SK-N-SH (cell line): Measurements from ENCODE around the gene WDR35. TPM values are rescaled to one million over a fixed set of nuclear protein-coding genes. Genes with fewer than 3 reads are reported as not detected.

Experiments used
- CTCF ChIA-PET: fragments of 300-600, 350-600 bp; formaldehyde crosslinking; extraction: SDS; loops from one replicate; lab custom pipeline; 2021; lab: Yijun Ruan, JAX
- POLR2A ChIA-PET: fragments of 350-600 bp; sonication (Branson Sonifier 250); formaldehyde crosslinking; extraction: SDS; loops from one replicate; lab custom pipeline; 2020; ENCODE audit warnings: antibody characterized with exemption, inconsistent platforms; lab: Yijun Ruan, JAX
- DNase-seq: peaks from one replicate; pipeline ENCODE4 v3.0.0; 2012
- H2AFZ ChIP-seq: fragments of 200-600 bp; sonication (generic); 2 replicates; pipeline ENCODE4 v1.8.1; 2016; ENCODE audit warnings: antibody characterized with exemption, mild to moderate bottlenecking, low read depth
- H3F3A ChIP-seq: fragments of 200-600 bp; sonication (generic); replicated peaks from 2 replicates; pipeline ENCODE3; 2016; ENCODE audit warnings: antibody characterized with exemption, mild to moderate bottlenecking; ENCODE audit not compliant: insufficient read depth
- H3K27ac ChIP-seq, 2 experiments: fragments of 200-500 bp in 1 of 2; fragments of 200-600 bp in 1 of 2; sonication (Bioruptor generic) in 1 of 2; sonication (generic), shearing (Covaris generic) in 1 of 2; 2 replicates each; pipeline versions ENCODE4 v1.5.1 to v1.6.1; 2014 to 2016; ENCODE audit warnings: low read depth in 2 of 2, inconsistent platforms in 1 of 2, low read length in 1 of 2, mild to moderate bottlenecking in 1 of 2, mixed read lengths in 1 of 2
- H3K27me3 ChIP-seq: fragments of 200-600 bp; sonication (generic), shearing (Covaris generic); 2 replicates; pipeline ENCODE4 v1.6.1; 2016; ENCODE audit warnings: mixed run types; ENCODE audit not compliant: insufficient read depth
- H3K36me3 ChIP-seq, 2 experiments: fragments of 200-500 bp in 1 of 2; fragments of 200-600 bp in 1 of 2; sonication (Bioruptor generic) in 1 of 2; sonication (generic) in 1 of 2; replicated peaks in 1 of 2; 2 replicates each; pipeline versions ENCODE3 to v1.5.1; 2014 to 2016; ENCODE audit warnings: low read length in 1 of 2, mild to moderate bottlenecking in 1 of 2; ENCODE audit not compliant: insufficient read depth in 2 of 2, control insufficient read depth in 1 of 2
- H3K4me1 ChIP-seq, 2 experiments: fragments of 200-500 bp in 1 of 2; fragments of 200-600 bp in 1 of 2; sonication (Bioruptor generic) in 1 of 2; sonication (generic), shearing (Covaris generic) in 1 of 2; 2 replicates each; pipeline versions ENCODE4 v1.5.1 to v1.6.1; 2014 to 2016; ENCODE audit warnings: low read depth in 1 of 2, low read length in 1 of 2, mixed run types in 1 of 2; ENCODE audit not compliant: insufficient read depth in 2 of 2, control insufficient read depth in 1 of 2
- H3K4me2 ChIP-seq: fragments of 200-600 bp; sonication (generic), shearing (Covaris generic); 2 replicates; pipeline ENCODE4 v1.6.1; 2017; ENCODE audit warnings: mixed run types
- H3K4me3 ChIP-seq, 2 experiments: fragments of 200-500 bp in 1 of 2; fragments of 200-600 bp in 1 of 2; sonication (Bioruptor generic) in 1 of 2; sonication (generic), shearing (Covaris generic) in 1 of 2; 2 replicates each; pipeline versions ENCODE4 v1.5.1 to v1.8.1; 2014 to 2016; ENCODE audit warnings: low read depth in 2 of 2, inconsistent platforms in 1 of 2, low read length in 1 of 2, mild to moderate bottlenecking in 1 of 2, mixed read lengths in 1 of 2, moderate library complexity in 1 of 2
- H3K79me2 ChIP-seq: fragments of 200-600 bp; sonication (generic); 2 replicates; pipeline ENCODE4 v1.8.1; 2017; ENCODE audit warnings: mild to moderate bottlenecking; ENCODE audit not compliant: insufficient read depth
- H3K9ac ChIP-seq: fragments of 200-600 bp; sonication (generic); 2 replicates; pipeline ENCODE4 v1.6.1; 2017; ENCODE audit warnings: mixed run types
- H3K9me2 ChIP-seq: fragments of 200-600 bp; sonication (generic); 2 replicates; pipeline ENCODE4 v1.6.1; 2017; ENCODE audit warnings: mixed run types
- H3K9me3 ChIP-seq: fragments of 200-600 bp; sonication (generic); 2 replicates; pipeline ENCODE4 v1.6.1; 2017; ENCODE audit warnings: mixed run types, mild to moderate bottlenecking, moderate library complexity
- H4K20me1 ChIP-seq: fragments of 200-600 bp; sonication (generic); 2 replicates; pipeline ENCODE4 v1.6.1; 2017; ENCODE audit warnings: mild to moderate bottlenecking, mixed run types; ENCODE audit not compliant: insufficient read depth
- CHD2 ChIP-seq: fragments of 150-350 bp; IDR thresholded peaks from 2 replicates; pipeline ENCODE4 v1.6.1; 2018; ENCODE audit warnings: low read length; ENCODE audit not compliant: partially characterized antibody
- ELF1 ChIP-seq: IDR thresholded peaks from 2 replicates; pipeline ENCODE4 v1.4.0; 2012
- FOSL2 ChIP-seq: IDR thresholded peaks from 2 replicates; pipeline ENCODE4 v1.4.0; 2012; ENCODE audit warnings: low read depth, mild to moderate bottlenecking, moderate library complexity, borderline replicate concordance
- FOXJ3 ChIP-seq: sonication (generic); formaldehyde crosslinking; IDR thresholded peaks from 2 replicates; pipeline ENCODE4 v1.5.1; 2020; ENCODE audit warnings: mild to moderate bottlenecking, missing genetic modification reagents
- GATA2 ChIP-seq: sonication (generic); formaldehyde crosslinking; IDR thresholded peaks from 2 replicates; pipeline ENCODE4 v1.5.0; 2020; ENCODE audit warnings: mild to moderate bottlenecking, missing genetic modification reagents
- MEF2A ChIP-seq: IDR thresholded peaks from 2 replicates; pipeline ENCODE4 v1.4.0; 2012; ENCODE audit warnings: low read depth, borderline replicate concordance
- NFIC ChIP-seq: IDR thresholded peaks from 2 replicates; pipeline ENCODE4 v1.4.0; 2012; ENCODE audit warnings: borderline replicate concordance
- POLR2AphosphoS5 ChIP-seq: IDR thresholded peaks from 2 replicates; pipeline ENCODE4 v1.6.1; 2012; ENCODE audit warnings: low read depth, low read length
- RCOR1 ChIP-seq: fragments of 150-350 bp; IDR thresholded peaks from 2 replicates; pipeline ENCODE4 v1.6.1; 2017; ENCODE audit warnings: antibody characterized with exemption, low read length
- RFX5 ChIP-seq: IDR thresholded peaks from 2 replicates; pipeline ENCODE4 v1.6.1; 2012; ENCODE audit warnings: mild to moderate bottlenecking, improper control_type of control experiment, low read length
- SIN3A ChIP-seq: IDR thresholded peaks from 2 replicates; pipeline ENCODE4 v1.6.1; 2012; ENCODE audit warnings: low read depth, mild to moderate bottlenecking, low read length, moderate library complexity, borderline replicate concordance
- TAF1 ChIP-seq: IDR thresholded peaks from 2 replicates; pipeline ENCODE4 v1.6.1; 2012; ENCODE audit warnings: low read depth, mild to moderate bottlenecking, low read length, moderate library complexity, borderline replicate concordance
- TCF12 ChIP-seq: IDR thresholded peaks from 2 replicates; pipeline ENCODE4 v1.4.0; 2012
- WGBS: methylation state at CpG from one replicate; pipeline ENCODE4 v1.1.6; 2017; ENCODE audit warnings: low lambda C conversion rate; 5-methylcytosine and 5-hydroxymethylcytosine counted together
- polyA plus RNA-seq, 3 experiments: library from polyadenylated mRNA; depleted of rRNA; stranded (reverse); fragments of >200 nt; gene quantifications; 2 replicates each; pipeline ENCODE4 v1.2.3, GENCODE V29; 2012
- TF ChIP-seq, protein P1 (sequence below): IDR thresholded peaks from 2 replicates; pipeline ENCODE4 v1.4.0; 2012; ENCODE audit warnings: low read depth
- TF ChIP-seq, protein P2 (sequence below): fragments of 150-350 bp; IDR thresholded peaks from 2 replicates; pipeline ENCODE4 v1.6.1; 2017; ENCODE audit warnings: antibody characterized with exemption, low read length, low read depth, borderline replicate concordance
- TF ChIP-seq, protein P3 (sequence below): IDR thresholded peaks from 2 replicates; pipeline ENCODE4 v1.4.0; 2012; ENCODE audit warnings: low read depth, borderline replicate concordance
- TF ChIP-seq, protein P4 (sequence below): IDR thresholded peaks from 2 replicates; pipeline ENCODE4; 2012
- TF ChIP-seq, protein P5 (sequence below): fragments of 150-350 bp; IDR thresholded peaks from 2 replicates; pipeline ENCODE4 v1.6.1; 2016; ENCODE audit warnings: mild to moderate bottlenecking, low read depth, low read length
- TF ChIP-seq, protein P6 (sequence below): fragments of 200-600 bp; sonication (generic); IDR thresholded peaks from 2 replicates; pipeline ENCODE4 v1.6.1; 2017; ENCODE audit warnings: antibody characterized with exemption, mild to moderate bottlenecking, moderate library complexity

The WDR35 gene
- polyA plus RNA-seq, 1 of the 3 experiments (the other 2 are of a cell fraction), result 8.6 TPM

DNA sequence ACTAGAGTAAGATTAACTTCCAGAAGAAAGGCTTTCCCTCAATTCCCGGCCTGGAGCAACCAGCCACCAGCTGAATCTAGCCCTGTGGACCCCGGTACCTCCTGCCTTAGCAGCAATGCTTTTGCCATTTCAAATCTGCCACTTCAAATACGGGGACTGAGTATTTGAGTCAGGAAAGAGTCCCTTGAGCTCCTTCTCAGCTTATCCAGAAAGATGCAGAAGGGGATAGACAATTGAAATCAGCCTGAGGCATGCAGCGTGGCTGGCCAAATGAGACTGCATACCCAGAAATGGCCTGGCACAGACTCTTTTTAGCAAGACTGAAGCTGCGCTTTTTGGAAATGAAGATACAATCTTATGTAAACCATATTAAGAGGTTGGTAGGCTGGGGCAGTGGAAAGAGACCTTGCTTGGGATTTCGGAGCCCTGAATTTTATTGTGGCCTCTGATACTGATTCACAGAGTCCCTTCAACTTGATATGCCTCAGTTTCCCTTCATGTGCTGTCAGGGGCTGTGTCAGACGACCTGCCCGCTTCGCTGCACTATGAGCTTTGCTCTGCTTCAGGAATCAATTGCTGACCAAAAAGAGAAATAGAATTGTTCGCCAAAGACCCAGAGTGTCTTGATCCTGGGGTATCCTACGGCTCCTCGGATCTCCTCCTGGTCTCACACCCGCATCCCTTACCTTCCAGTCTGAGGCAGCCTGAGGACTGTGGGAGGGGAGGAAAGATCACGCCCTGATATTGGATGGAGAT is 21.5 kb upstream of the WDR35 start:
- Histone ChIP-seq H3K9me3 (no peaks in the 10 kb centered on the region), H3K9ac (no peak overlapping the region; the same call in 1 of the 2 replicates), H3K27ac (no peak overlapping the region), H3K9me2 (no peaks in the 10 kb centered on the region), H3K4me2 (peak overlapping the region; percentile 75), H2AFZ (peak overlapping the region; percentile 95; the same call in 1 of the 2 replicates)
- WGBS, result 86% methylated on average over 14 of the region's 14 CpGs
- TF ChIP-seq SIN3A, result no peak
- no peak for TF ChIP-seq CHD2
- TF ChIP-seq RFX5, result no peak
- no peak for TF ChIP-seq TAF1
- TF ChIP-seq RCOR1, result peak; percentile 21; the same call in 1 of the 2 replicates
- no peak for TF ChIP-seq NFIC
- no peak for TF ChIP-seq FOXJ3 (CRISPR knock-in tag)
- peak; percentile 38; the same call in 1 of the 2 replicates for TF ChIP-seq GATA2 (CRISPR knock-in tag)
- TF ChIP-seq, all 33 proteins: peak for 2
- Histone ChIP-seq H3K27me3 (no peaks in the 10 kb centered on the region), H3K4me3 (no peak overlapping the region; a peak in 1 of 4 replicates), H3K36me3 (no peaks in the 10 kb centered on the region), H3F3A (peaks cover 4% of the 10 kb centered on the region), H3K4me1 (peaks cover 0 to 16% of the 10 kb centered on the region in 2 experiments; a peak in 2 of 4 replicates), H4K20me1 (no peaks in the 10 kb centered on the region), H3K79me2 (no peaks in the 10 kb centered on the region)
- ChIA-PET CTCF (interaction anchor here (1.0 to 9.7 kb wide), 17 partner anchors 11 to 292 kb away, joined by 3 to 233 read pairs (median 3); no protein-coding TSS in a partner anchor), POLR2A (interaction anchor here (1.3 to 1.4 kb wide), 2 partner anchors 40 to 110 kb away, joined by 3 to 4 read pairs; partner anchors contain the start of genes LAPTM4A and TTC32)
- DNase-seq, result peak; percentile 65

DNA sequence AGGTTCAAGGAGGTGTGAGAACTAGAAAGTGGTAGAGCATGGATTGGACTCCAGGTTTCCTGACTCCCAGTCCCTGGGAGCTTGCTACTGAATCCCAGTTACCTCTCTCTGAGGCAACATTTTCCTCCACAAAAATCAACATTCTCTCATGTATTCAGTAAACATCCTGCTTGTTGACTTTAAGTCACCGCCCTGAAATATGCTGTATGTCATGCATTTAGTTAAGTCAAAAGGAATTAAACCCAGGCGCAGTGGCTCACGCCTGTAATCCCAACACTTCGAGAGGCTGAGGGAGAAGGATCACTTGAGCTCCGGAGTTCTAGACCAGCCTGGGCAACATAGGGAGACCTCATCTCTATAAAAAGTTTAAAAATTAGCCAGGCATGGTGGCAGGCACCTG is 18.8 kb upstream of the WDR35 start:
- Histone ChIP-seq H3K9me2 (no peaks in the 10 kb centered on the region), H3K4me3 (no peak overlapping the region), H3K4me2 (no peak overlapping the region), H3K27ac (no peak overlapping the region), H3K9me3 (no peaks in the 10 kb centered on the region), H3F3A (peaks cover 2% of the 10 kb centered on the region), H2AFZ (no peak overlapping the region), H3K27me3 (no peaks in the 10 kb centered on the region), H3K36me3 (no peaks in the 10 kb centered on the region), H3K4me1 (peaks cover 0 to 29% of the 10 kb centered on the region in 2 experiments; a peak in 2 of 4 replicates)
- POLR2A ChIA-PET, result no interaction called here
- CTCF ChIA-PET, result interaction anchor here (1.0 to 9.7 kb wide), 4 partner anchors 83 to 217 kb away, joined by 3 to 233 read pairs (median 4); no protein-coding TSS in a partner anchor
- no peak for DNase-seq
- TF ChIP-seq POLR2AphosphoS5 (no peak), RCOR1 (no peak), RFX5 (no peak), GATA2 (CRISPR knock-in tag) (no peak), NFIC (no peak), FOSL2 (no peak), TCF12 (no peak), TAF1 (no peak), ELF1 (no peak), FOXJ3 (CRISPR knock-in tag) (no peak), MEF2A (no peak)
- TF ChIP-seq, protein P1, sequence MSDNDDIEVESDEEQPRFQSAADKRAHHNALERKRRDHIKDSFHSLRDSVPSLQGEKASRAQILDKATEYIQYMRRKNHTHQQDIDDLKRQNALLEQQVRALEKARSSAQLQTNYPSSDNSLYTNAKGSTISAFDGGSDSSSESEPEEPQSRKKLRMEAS, result no peak
- TF ChIP-seq, protein P2, sequence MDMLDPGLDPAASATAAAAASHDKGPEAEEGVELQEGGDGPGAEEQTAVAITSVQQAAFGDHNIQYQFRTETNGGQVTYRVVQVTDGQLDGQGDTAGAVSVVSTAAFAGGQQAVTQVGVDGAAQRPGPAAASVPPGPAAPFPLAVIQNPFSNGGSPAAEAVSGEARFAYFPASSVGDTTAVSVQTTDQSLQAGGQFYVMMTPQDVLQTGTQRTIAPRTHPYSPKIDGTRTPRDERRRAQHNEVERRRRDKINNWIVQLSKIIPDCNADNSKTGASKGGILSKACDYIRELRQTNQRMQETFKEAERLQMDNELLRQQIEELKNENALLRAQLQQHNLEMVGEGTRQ, result no peak
- TF ChIP-seq, protein P3, sequence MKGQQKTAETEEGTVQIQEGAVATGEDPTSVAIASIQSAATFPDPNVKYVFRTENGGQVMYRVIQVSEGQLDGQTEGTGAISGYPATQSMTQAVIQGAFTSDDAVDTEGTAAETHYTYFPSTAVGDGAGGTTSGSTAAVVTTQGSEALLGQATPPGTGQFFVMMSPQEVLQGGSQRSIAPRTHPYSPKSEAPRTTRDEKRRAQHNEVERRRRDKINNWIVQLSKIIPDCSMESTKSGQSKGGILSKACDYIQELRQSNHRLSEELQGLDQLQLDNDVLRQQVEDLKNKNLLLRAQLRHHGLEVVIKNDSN, result no peak
- TF ChIP-seq, protein P4, sequence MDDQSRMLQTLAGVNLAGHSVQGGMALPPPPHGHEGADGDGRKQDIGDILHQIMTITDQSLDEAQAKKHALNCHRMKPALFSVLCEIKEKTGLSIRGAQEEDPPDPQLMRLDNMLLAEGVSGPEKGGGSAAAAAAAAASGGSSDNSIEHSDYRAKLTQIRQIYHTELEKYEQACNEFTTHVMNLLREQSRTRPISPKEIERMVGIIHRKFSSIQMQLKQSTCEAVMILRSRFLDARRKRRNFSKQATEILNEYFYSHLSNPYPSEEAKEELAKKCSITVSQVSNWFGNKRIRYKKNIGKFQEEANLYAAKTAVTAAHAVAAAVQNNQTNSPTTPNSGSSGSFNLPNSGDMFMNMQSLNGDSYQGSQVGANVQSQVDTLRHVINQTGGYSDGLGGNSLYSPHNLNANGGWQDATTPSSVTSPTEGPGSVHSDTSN, result no peak
- TF ChIP-seq, protein P5, sequence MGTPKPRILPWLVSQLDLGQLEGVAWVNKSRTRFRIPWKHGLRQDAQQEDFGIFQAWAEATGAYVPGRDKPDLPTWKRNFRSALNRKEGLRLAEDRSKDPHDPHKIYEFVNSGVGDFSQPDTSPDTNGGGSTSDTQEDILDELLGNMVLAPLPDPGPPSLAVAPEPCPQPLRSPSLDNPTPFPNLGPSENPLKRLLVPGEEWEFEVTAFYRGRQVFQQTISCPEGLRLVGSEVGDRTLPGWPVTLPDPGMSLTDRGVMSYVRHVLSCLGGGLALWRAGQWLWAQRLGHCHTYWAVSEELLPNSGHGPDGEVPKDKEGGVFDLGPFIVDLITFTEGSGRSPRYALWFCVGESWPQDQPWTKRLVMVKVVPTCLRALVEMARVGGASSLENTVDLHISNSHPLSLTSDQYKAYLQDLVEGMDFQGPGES, result no peak
- TF ChIP-seq, protein P6, sequence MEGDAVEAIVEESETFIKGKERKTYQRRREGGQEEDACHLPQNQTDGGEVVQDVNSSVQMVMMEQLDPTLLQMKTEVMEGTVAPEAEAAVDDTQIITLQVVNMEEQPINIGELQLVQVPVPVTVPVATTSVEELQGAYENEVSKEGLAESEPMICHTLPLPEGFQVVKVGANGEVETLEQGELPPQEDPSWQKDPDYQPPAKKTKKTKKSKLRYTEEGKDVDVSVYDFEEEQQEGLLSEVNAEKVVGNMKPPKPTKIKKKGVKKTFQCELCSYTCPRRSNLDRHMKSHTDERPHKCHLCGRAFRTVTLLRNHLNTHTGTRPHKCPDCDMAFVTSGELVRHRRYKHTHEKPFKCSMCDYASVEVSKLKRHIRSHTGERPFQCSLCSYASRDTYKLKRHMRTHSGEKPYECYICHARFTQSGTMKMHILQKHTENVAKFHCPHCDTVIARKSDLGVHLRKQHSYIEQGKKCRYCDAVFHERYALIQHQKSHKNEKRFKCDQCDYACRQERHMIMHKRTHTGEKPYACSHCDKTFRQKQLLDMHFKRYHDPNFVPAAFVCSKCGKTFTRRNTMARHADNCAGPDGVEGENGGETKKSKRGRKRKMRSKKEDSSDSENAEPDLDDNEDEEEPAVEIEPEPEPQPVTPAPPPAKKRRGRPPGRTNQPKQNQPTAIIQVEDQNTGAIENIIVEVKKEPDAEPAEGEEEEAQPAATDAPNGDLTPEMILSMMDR, result no peak
- TF ChIP-seq, all 33 proteins: peak for 0
- Histone ChIP-seq H3K79me2 (no peaks in the 10 kb centered on the region), H3K9ac (no peak overlapping the region), H4K20me1 (no peaks in the 10 kb centered on the region)
- WGBS, result 74% methylated on average over 5 of the region's 5 CpGs
